ENCODE results near the gene KLHDC3.

KLHDC3 gene

GRCh38 chr6:43009124-43009523, 4.9 kb upstream of the KLHDC3 start:
- H3K9ac ChIP-seq (ENCODE audit: insufficient read length, low read depth), result no peak overlapping the region
- TF ChIP-seq SUZ12 (IDR thresholded peaks at IDR 0.05; ENCODE audit: extremely low read depth, insufficient read depth, insufficient read length) (no peak), ZNF274 (IDR thresholded peaks at IDR 0.05; ENCODE audit: low read depth, low read length) (no peak), YY1 (IDR thresholded peaks at IDR 0.05; ENCODE audit: insufficient read depth, insufficient read length) (no peak)
- H3K4me1 ChIP-seq (ENCODE audit: insufficient read depth, insufficient read length), result peaks cover 2% of the 10 kb centered on the region
- H3K36me3 ChIP-seq (ENCODE audit: insufficient read depth, insufficient read length, low read length), result peaks cover 67% of the 10 kb centered on the region
- no peaks in the 10 kb centered on the region for H3K9me3 ChIP-seq (ENCODE audit: insufficient read depth, low read length)
- H3K27me3 ChIP-seq (ENCODE audit: insufficient read depth, insufficient read length), result no peaks in the 10 kb centered on the region
- no peak for DNase-seq (ENCODE audit: low read depth, low spot score)
- H3K4me3 ChIP-seq (ENCODE audit: insufficient read length, low read depth), result no peak overlapping the region

DNA sequence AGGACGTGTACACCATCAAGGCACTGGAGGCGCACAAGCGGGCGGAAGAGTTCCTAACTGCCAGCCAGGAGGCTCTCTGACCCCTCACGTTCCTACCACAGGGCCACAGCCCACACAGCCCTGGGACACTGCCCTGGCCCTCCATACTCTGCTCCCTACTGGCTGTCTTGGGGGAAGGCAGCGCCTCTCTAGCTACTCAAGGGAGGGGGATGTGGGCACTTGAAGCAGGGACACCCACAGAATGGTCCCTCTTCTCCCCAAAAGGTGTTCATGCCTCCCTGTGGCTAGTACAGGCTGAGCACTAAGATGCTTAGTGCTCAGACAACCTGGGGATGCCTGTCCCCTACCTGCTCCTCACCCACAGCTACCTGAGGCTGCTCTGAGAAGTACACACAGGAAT, 2.8 kb upstream of the KLHDC3 start:
- Histone ChIP-seq H3K36me3 (ENCODE audit: insufficient read depth, insufficient read length, low read length) (peaks cover 64% of the 10 kb centered on the region), H3K9ac (ENCODE audit: insufficient read length, low read depth) (peak overlapping the region; percentile 32), H3K9me3 (ENCODE audit: insufficient read depth, low read length) (no peaks in the 10 kb centered on the region), H3K4me1 (ENCODE audit: insufficient read depth, insufficient read length) (peaks cover 4% of the 10 kb centered on the region), H3K4me3 (ENCODE audit: insufficient read length, low read depth) (no peak overlapping the region), H3K27me3 (ENCODE audit: insufficient read depth, insufficient read length) (no peaks in the 10 kb centered on the region)
- DNase-seq (ENCODE audit: low read depth, low spot score), result no peak
- TF ChIP-seq YY1 (IDR thresholded peaks at IDR 0.05; ENCODE audit: insufficient read depth, insufficient read length) (no peak), SUZ12 (IDR thresholded peaks at IDR 0.05; ENCODE audit: extremely low read depth, insufficient read depth, insufficient read length) (no peak), ZNF274 (IDR thresholded peaks at IDR 0.05; ENCODE audit: low read depth, low read length) (no peak)

- H3K36me3 ChIP-seq (ENCODE audit: insufficient read depth, insufficient read length, low read length), result peaks cover 62% of the 10 kb centered on the region
- H3K9me3 ChIP-seq (ENCODE audit: insufficient read depth, low read length), result no peaks in the 10 kb centered on the region
- H3K4me1 ChIP-seq (ENCODE audit: insufficient read depth, insufficient read length), result peaks cover 6% of the 10 kb centered on the region
- H3K27me3 ChIP-seq (ENCODE audit: insufficient read depth, insufficient read length), result no peaks in the 10 kb centered on the region
- DNase-seq (ENCODE audit: low read depth, low spot score), result no peak
- peak overlapping the region; percentile 73 for H3K9ac ChIP-seq (ENCODE audit: insufficient read length, low read depth)
- H3K4me3 ChIP-seq (ENCODE audit: insufficient read length, low read depth), result no peak overlapping the region
- TF ChIP-seq ZNF274 (IDR thresholded peaks at IDR 0.05; ENCODE audit: low read depth, low read length) (no peak), YY1 (IDR thresholded peaks at IDR 0.05; ENCODE audit: insufficient read depth, insufficient read length) (no peak), SUZ12 (IDR thresholded peaks at IDR 0.05; ENCODE audit: extremely low read depth, insufficient read depth, insufficient read length) (no peak)
These were observed 1.7 kb upstream of the KLHDC3 start for GRCh38 chr6:43012364-43012763.

- Histone ChIP-seq H3K9ac (ENCODE audit: insufficient read length, low read depth) (peak overlapping the region; percentile 73), H3K36me3 (ENCODE audit: insufficient read depth, insufficient read length, low read length) (peaks cover 62% of the 10 kb centered on the region), H3K4me3 (ENCODE audit: insufficient read length, low read depth) (peak overlapping the region; percentile 58), H3K27me3 (ENCODE audit: insufficient read depth, insufficient read length) (no peaks in the 10 kb centered on the region), H3K9me3 (ENCODE audit: insufficient read depth, low read length) (no peaks in the 10 kb centered on the region), H3K4me1 (ENCODE audit: insufficient read depth, insufficient read length) (peaks cover 8% of the 10 kb centered on the region)
- no peak for DNase-seq (ENCODE audit: low read depth, low spot score)
- no peak for TF ChIP-seq SUZ12 (IDR thresholded peaks at IDR 0.05; ENCODE audit: extremely low read depth, insufficient read depth, insufficient read length)
- no peak for TF ChIP-seq ZNF274 (IDR thresholded peaks at IDR 0.05; ENCODE audit: low read depth, low read length)
- no peak for TF ChIP-seq YY1 (IDR thresholded peaks at IDR 0.05; ENCODE audit: insufficient read depth, insufficient read length)
These were observed 779 bp upstream of the KLHDC3 start for GRCh38 chr6:43013097-43013842.

GRCh38 chr6:43014434-43014909, 423 bp downstream of the KLHDC3 start:
- peak overlapping the region; percentile 62 for H3K4me3 ChIP-seq (ENCODE audit: insufficient read length, low read depth)
- peaks cover 8% of the 10 kb centered on the region for H3K4me1 ChIP-seq (ENCODE audit: insufficient read depth, insufficient read length)
- peak overlapping the region; percentile 79 for H3K9ac ChIP-seq (ENCODE audit: insufficient read length, low read depth)
- DNase-seq (ENCODE audit: low read depth, low spot score), result no peak
- TF ChIP-seq ZNF274 (IDR thresholded peaks at IDR 0.05; ENCODE audit: low read depth, low read length) (no peak), SUZ12 (IDR thresholded peaks at IDR 0.05; ENCODE audit: extremely low read depth, insufficient read depth, insufficient read length) (no peak), YY1 (IDR thresholded peaks at IDR 0.05; ENCODE audit: insufficient read depth, insufficient read length) (no peak)
- no peaks in the 10 kb centered on the region for H3K27me3 ChIP-seq (ENCODE audit: insufficient read depth, insufficient read length)
- no peaks in the 10 kb centered on the region for H3K9me3 ChIP-seq (ENCODE audit: insufficient read depth, low read length)
- peaks cover 62% of the 10 kb centered on the region for H3K36me3 ChIP-seq (ENCODE audit: insufficient read depth, insufficient read length, low read length)

DNA sequence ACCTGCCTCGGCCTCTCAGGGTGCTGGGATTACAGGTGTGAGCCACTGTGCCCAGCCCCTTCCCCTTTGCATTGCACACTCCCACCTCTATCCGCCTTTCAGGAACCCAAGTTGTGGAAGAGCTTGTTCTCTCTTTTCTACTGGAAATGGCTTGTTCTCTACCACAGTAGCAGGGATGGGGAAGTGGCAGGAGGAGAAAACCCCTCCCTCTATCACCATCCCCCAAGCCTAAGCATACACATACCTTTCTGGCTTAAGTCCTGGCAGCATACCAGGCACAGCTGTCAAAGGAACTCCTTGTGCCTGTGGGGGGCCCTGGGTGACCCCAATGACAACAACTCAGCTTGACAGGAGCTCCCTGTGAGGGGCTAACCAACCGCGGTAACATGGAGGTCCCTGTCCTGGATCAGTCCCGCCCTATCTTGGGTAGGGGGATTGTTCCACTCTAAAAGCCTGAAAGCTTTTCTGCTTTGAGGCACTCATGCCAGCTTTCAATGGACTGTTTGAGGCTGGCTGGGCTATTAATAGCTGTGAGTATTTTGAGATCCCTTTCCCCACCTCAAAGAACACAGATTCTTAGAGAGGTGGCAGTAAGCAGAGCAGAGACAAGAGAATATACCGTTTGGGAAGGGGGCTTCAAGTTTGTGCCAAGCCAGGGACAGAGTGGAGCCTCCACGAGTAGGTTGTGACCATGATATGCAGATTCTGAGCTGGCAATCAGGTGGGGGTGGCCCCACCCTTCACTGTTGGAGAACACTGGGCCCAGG, 2.3 kb downstream of the KLHDC3 start:
- Histone ChIP-seq H3K4me1 (ENCODE audit: insufficient read depth, insufficient read length) (peaks cover 13% of the 10 kb centered on the region), H3K4me3 (ENCODE audit: insufficient read length, low read depth) (no peak overlapping the region)

GRCh38 chr6:43016943-43017334, 2.9 kb downstream of the KLHDC3 start:
- peaks cover 53% of the 10 kb centered on the region for H3K36me3 ChIP-seq (ENCODE audit: insufficient read depth, insufficient read length, low read length)
- H3K27me3 ChIP-seq (ENCODE audit: insufficient read depth, insufficient read length), result no peaks in the 10 kb centered on the region
- no peak overlapping the region for H3K4me3 ChIP-seq (ENCODE audit: insufficient read length, low read depth)
- no peak for DNase-seq (ENCODE audit: low read depth, low spot score)
- peaks cover 11% of the 10 kb centered on the region for H3K4me1 ChIP-seq (ENCODE audit: insufficient read depth, insufficient read length)
- TF ChIP-seq ZNF274 (IDR thresholded peaks at IDR 0.05; ENCODE audit: low read depth, low read length) (no peak), SUZ12 (IDR thresholded peaks at IDR 0.05; ENCODE audit: extremely low read depth, insufficient read depth, insufficient read length) (no peak), YY1 (IDR thresholded peaks at IDR 0.05; ENCODE audit: insufficient read depth, insufficient read length) (no peak)
- no peak overlapping the region for H3K9ac ChIP-seq (ENCODE audit: insufficient read length, low read depth)
- no peaks in the 10 kb centered on the region for H3K9me3 ChIP-seq (ENCODE audit: insufficient read depth, low read length)

More for the DNA sequence above, 2.3 kb downstream of the KLHDC3 start:
- H3K36me3 ChIP-seq (ENCODE audit: insufficient read depth, insufficient read length, low read length), result peaks cover 59% of the 10 kb centered on the region
- no peak for DNase-seq (ENCODE audit: low read depth, low spot score)
- no peak overlapping the region for H3K9ac ChIP-seq (ENCODE audit: insufficient read length, low read depth)
- H3K27me3 ChIP-seq (ENCODE audit: insufficient read depth, insufficient read length), result no peaks in the 10 kb centered on the region
- no peak for TF ChIP-seq ZNF274 (IDR thresholded peaks at IDR 0.05; ENCODE audit: low read depth, low read length)
- no peak for TF ChIP-seq SUZ12 (IDR thresholded peaks at IDR 0.05; ENCODE audit: extremely low read depth, insufficient read depth, insufficient read length)
- no peak for TF ChIP-seq YY1 (IDR thresholded peaks at IDR 0.05; ENCODE audit: insufficient read depth, insufficient read length)
- no peaks in the 10 kb centered on the region for H3K9me3 ChIP-seq (ENCODE audit: insufficient read depth, low read length)
